HG02610 (cell line): ENCODE data around the gene DAB2.
A peak's percentile ranks its signal among the peaks of the same experiment; 100 is the strongest.

Experiments used
- ATAC-seq: cut with Tn5 transposase; IDR thresholded peaks from one replicate; pipeline ENCODE4 v1.9.1; 2021; ENCODE audit warnings: mild to moderate bottlenecking, moderate library complexity; ENCODE audit not compliant: unreplicated experiment

The DAB2 gene

DNA sequence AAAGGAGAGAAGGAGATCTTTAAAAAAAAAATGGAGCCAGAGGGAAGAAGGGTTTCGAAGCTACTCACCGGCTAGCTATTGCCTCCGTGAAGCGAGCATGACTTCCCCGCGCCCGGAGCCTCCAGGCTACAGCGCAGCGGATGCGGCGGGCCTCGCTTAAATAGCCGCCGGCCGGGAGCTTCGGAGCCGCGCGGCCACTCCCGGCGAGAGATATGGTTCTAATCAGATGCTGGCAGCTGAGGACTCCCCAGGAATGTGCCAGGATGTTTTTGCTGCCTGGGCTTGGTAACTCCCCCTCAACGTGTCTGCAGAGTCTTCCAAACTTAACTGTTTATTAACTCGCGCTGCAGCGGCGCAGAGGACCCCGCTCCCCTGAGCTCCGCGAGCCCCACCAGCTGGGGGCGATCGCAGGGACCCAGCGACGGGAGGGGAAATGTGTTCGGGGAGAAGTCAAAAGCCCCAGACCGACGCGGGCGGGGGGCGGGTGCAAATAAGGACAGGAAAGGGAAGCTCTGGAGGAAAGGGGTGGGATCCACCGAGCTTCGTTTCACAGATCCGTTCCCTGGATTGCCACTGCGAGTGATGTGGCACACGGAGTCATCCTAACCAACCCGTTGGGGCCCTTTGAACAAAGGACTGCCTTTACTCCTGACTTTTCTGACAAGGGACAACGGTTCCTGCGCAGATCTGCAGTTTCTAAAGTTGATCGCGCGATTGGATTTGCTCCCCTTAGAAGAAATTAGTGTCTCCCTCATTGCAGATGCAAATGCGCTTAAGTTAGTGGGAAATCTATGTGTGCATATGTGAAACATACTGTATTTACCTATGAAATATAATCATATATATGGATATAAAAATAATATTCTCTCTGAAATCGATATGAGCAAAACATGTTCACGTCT, at the start of gene DAB2:
Gene DAB2, minus strand, starts transcription at position 245 of the 902 bp plus-strand sequence. CDS start 30,660 bp downstream, outside the sequence.
- no peak for ATAC-seq

DNA sequence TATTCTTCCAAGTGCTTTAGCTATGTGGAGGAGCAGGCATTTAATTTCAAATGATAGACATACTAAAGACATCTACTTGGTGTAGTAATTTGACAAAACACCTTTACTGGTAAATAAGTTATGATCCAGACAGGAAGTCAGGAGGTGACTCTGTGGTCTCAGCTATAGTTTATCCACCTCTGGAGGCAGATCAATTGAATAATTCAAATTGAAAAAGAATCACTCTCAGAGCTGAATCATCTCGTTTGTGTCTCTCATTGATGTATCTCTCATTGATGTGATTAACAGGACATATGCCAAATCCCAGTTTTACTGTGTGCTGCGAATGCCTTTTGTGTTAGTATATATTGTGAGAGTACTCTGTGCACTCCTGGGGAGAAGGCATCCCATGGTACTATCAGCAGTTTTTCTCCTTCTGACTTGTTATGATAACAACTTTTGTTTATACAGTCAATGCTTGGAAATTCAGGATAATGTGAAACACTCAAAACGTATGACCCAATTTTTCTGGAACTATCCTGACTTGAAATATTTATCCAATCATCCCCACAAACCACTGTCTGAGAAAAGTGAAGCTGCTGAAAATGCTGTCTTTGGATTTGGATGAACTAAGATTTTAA, 48.5 kb upstream of the DAB2 start:
- no peak for ATAC-seq

GRCh38 chr5:39471836-39472508, 47.2 kb upstream of the DAB2 start:
- ATAC-seq: no peak

DNA sequence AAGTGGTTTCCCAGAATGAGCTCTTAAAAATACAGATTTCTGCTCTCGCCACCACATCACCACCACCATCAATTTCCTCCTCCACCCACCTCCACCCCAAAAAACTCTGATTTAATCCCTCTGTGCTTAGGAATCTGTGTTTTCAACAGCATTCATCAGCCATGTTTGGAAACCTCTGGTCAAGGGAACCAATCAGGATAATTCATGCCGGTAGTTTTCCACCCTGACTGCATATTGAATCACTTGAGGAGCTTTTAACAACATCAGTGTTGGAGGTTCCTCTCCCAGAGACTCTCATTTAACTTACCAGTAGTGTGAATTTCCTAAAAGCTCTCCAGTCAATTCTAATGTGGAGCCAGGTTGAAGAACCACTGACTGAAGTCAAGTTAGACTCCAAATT, 46.0 kb upstream of the DAB2 start:
- no peak for ATAC-seq

- ATAC-seq: no peak
Measured at GRCh38 chr5:39469777-39470415, 45.1 kb upstream of the DAB2 start.

- ATAC-seq: no peak
Measured at GRCh38 chr5:39469176-39469575, 44.4 kb upstream of the DAB2 start.

GRCh38 chr5:39466846-39467245, 42.1 kb upstream of the DAB2 start:
- no peak for ATAC-seq

- no peak for ATAC-seq
Measured at GRCh38 chr5:39465843-39466242, 41.1 kb upstream of the DAB2 start.

DNA sequence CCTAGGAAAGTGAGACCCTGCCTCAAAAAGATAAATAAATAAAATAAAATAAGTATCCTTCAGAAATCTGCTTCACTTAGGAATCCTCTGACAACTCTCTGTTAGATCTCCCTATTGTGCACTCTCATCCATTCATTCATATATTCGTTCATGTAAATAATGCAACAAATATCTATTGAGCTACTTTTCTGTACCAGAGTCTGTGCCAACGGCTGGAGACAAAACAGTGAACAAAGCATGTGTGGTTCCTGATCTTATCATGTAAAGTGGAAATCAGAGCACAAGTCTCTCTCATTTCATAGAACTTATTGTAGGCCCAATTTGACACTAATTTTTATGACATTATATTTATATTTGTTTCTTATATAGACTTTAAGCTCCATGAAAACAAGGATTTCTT, 40.3 kb upstream of the DAB2 start:
- ATAC-seq: no peak

DNA sequence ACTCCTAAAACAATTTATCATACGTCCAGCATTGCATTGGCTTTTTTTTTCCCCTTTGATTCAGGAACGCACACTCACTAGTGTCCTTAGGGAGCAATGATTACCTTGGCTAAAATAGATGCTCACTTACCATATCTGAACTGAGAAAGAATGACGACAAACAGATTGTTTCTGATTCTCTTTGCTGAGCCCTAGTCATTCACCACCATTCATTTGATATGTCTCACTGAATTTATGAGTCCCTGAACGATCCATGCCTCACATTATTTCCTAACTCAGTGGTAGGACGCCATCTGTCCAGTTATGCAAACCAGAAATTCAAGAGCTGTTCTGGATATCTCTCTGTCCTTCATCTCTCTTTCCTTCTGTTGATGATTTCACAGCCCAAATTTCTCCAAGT, 39.3 kb upstream of the DAB2 start:
- no peak for ATAC-seq

GRCh38 chr5:39462211-39462610, 37.4 kb upstream of the DAB2 start:
- no peak for ATAC-seq

- peak; percentile 75 for ATAC-seq
Measured at GRCh38 chr5:39461007-39461682, 36.4 kb upstream of the DAB2 start.

- no peak for ATAC-seq
Measured at GRCh38 chr5:39459907-39460306, 35.1 kb upstream of the DAB2 start.

GRCh38 chr5:39459071-39459470, 34.3 kb upstream of the DAB2 start:
- ATAC-seq: no peak

GRCh38 chr5:39455645-39456044, 30.9 kb upstream of the DAB2 start:
- no peak for ATAC-seq

DNA sequence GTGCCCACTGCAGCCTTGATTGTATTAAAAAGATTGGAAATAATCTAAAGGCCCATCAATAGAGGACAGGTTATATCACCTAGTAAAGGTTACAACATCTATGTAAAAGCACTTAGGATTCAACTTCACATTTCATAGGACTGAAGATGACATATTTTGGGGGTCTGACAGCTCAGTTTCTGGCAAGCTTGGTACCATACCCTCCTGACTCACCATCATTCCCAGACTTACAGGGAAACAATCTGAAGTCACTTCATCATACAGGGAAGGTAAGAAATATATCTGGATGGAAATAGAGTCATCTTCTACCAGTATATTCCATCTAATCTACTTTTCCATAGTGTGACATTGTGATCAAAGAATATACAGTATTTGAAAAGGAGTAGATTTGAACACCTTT, 28.8 kb upstream of the DAB2 start:
- no peak for ATAC-seq

DNA sequence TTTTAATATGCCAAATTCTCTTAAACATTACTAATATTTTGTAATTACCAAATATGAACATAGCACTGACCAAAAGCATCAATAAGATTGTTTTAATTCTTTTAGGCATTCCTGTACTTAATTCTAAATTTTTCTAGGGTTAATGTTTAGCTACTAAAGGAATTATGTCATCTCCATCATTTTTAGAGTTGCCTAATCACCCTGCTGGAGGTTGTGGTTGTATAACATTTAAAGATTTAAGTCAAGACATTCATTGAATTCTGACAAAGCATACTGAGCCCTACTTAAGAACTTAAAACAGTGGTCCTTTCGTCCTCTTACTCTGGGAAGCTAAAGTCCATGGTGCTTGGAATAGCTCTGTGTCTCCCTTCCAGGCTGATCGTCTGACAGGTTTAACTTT, 28.1 kb upstream of the DAB2 start:
- no peak for ATAC-seq

DNA sequence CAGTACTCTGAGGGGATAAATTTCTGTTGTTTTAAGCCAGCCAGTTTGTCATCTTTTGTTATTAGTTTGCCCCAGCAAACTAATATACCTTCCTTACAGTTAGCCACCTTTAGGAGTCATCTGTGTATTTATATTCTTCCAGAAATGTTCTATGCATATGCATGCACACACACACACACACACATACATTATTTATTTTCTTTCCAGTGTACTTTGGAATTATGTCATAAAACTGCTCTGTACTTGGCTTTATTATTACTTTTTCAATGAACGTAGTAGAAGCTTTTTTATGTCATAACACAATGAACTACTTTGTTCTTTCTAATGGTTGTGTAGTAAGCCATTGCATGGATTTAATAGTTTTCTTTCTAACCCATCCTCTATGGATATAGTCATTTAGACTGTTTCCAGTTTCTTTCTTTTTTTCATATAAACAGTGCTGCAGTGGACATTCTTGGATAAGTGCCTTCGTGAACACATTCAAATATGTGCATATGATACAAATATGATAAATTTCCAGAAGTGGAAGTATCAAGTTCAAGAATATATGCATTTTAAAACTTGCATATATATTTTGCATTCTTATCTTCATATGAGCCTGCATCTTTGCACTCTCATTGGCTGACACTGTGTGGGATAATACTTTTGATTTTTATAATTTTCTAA, 26.6 kb upstream of the DAB2 start:
- ATAC-seq: no peak

- no peak for ATAC-seq
Measured at GRCh38 chr5:39450487-39450886, 25.7 kb upstream of the DAB2 start.

DNA sequence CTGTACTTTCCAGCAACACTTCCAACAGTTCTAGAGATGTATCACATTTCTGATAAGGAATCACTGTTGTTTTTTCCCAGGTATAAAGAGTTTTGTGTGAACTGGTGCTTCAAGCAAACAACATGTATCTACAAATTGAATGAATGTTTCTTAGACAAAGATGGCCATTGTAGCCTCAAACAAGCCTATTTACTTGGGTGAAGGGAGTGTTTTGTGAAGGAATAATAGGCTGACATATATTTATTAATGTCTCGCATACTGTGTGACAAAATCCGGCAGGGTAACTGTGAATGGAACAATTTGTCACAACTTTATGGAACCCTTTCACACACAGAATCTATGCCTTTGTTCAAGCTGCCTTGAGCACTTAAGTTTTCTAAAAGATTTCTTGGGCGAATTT, 24.8 kb upstream of the DAB2 start:
- ATAC-seq: no peak
